Ishikawa (cell line): ENCODE results near the gene HTRA3.

Source experiments
- CEBPB ChIP-seq: IDR thresholded peaks from 2 replicates; pipeline ENCODE4 v1.6.1; 2012
- CREB1 ChIP-seq: IDR thresholded peaks from 2 replicates; pipeline ENCODE4 v1.6.1; 2012; ENCODE audit warnings: low read depth
- EGR1 ChIP-seq: IDR thresholded peaks from 2 replicates; pipeline ENCODE4 v1.6.1; 2012
- EP300 ChIP-seq: IDR thresholded peaks from 2 replicates; pipeline ENCODE4 v1.6.1; 2012; ENCODE audit warnings: borderline replicate concordance
- FOXM1 ChIP-seq: IDR thresholded peaks from 2 replicates; pipeline ENCODE4 v1.6.1; 2012; ENCODE audit warnings: low read depth, borderline replicate concordance
- MAX ChIP-seq: IDR thresholded peaks from 2 replicates; pipeline ENCODE4 v1.6.1; 2012
- NFIC ChIP-seq: IDR thresholded peaks from 2 replicates; pipeline ENCODE4 v1.6.1; 2012
- RAD21 ChIP-seq: IDR thresholded peaks from 2 replicates; pipeline ENCODE4 v1.6.1; 2012; ENCODE audit warnings: low read depth
- REST ChIP-seq: IDR thresholded peaks from 2 replicates; pipeline ENCODE4 v1.6.1; 2012; ENCODE audit warnings: low read depth, mild to moderate bottlenecking
- TAF1 ChIP-seq: IDR thresholded peaks from 2 replicates; pipeline ENCODE4 v1.6.1; 2012; ENCODE audit warnings: low read depth, mild to moderate bottlenecking
- TCF12 ChIP-seq: IDR thresholded peaks from 2 replicates; pipeline ENCODE4 v1.6.1; 2012; ENCODE audit warnings: low read depth
- TEAD4 ChIP-seq: IDR thresholded peaks from 2 replicates; pipeline ENCODE4 v1.6.1; 2012
- YY1 ChIP-seq: IDR thresholded peaks from 2 replicates; pipeline ENCODE4 v1.6.1; 2012; ENCODE audit warnings: low read depth
- ZBTB7A ChIP-seq: IDR thresholded peaks from 2 replicates; pipeline ENCODE4 v1.6.1; 2012; ENCODE audit warnings: low read depth
- TF ChIP-seq, protein P1 (sequence below): IDR thresholded peaks from 2 replicates; pipeline ENCODE4 v1.6.1; 2012

Gene HTRA3

DNA sequence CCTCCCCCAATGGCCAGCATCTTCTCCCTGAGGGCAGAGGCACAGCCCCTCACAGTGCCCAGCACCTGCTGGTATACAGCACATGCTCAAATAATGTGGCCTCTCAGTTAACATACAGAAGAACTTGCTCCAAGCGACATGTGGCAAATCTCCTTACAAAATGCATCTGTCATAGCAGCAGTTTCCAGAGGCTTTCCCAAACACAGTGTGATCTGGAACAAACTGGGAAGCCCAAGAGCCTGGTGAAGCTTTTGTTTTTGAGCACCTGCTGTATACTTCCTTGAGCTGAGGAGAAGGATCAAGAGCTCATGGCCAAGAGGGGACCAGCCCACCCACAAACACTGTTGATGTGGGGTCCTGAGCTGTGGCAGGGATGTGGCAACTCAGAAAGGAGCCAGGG is 34.8 kb upstream of the HTRA3 start:
- TF ChIP-seq TAF1 (no peak), EP300 (no peak), TEAD4 (no peak), RAD21 (no peak), CEBPB (no peak), NFIC (no peak), FOXM1 (no peak), CREB1 (no peak), EGR1 (no peak), ZBTB7A (no peak), YY1 (no peak), TCF12 (no peak), MAX (no peak), REST (no peak)
- TF ChIP-seq, protein P1, sequence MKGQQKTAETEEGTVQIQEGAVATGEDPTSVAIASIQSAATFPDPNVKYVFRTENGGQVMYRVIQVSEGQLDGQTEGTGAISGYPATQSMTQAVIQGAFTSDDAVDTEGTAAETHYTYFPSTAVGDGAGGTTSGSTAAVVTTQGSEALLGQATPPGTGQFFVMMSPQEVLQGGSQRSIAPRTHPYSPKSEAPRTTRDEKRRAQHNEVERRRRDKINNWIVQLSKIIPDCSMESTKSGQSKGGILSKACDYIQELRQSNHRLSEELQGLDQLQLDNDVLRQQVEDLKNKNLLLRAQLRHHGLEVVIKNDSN = no peak

DNA sequence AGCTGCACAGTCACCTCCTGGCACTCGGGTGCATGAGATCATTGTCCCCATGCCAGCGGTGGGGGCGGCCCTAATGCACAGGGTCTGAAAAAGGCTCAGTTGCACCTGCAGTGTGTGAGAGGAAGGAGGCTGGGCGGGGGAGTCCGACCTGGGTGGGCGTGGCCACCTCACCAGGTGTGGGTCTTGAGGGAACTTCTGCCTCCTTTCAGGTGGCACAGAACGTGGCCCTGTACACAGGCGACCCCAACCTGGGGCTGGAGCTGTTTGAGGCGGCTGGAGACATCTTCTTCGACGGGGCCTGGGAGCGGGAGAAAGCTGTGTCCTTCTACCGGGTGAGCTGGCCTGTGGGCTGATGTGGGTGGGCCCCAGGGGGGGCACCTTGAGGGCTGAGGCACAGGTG is 34.3 kb upstream of the HTRA3 start:
- TF ChIP-seq EGR1 (no peak), TEAD4 (no peak), TAF1 (no peak), CREB1 (no peak), RAD21 (no peak)
- TF ChIP-seq, protein P1 = no peak

GRCh38 chr4:8235686-8236085 is 33.9 kb upstream of the HTRA3 start:
- TF ChIP-seq NFIC (no peak), TCF12 (no peak), EP300 (no peak), CREB1 (no peak), TAF1 (no peak), EGR1 (no peak), ZBTB7A (no peak)

DNA sequence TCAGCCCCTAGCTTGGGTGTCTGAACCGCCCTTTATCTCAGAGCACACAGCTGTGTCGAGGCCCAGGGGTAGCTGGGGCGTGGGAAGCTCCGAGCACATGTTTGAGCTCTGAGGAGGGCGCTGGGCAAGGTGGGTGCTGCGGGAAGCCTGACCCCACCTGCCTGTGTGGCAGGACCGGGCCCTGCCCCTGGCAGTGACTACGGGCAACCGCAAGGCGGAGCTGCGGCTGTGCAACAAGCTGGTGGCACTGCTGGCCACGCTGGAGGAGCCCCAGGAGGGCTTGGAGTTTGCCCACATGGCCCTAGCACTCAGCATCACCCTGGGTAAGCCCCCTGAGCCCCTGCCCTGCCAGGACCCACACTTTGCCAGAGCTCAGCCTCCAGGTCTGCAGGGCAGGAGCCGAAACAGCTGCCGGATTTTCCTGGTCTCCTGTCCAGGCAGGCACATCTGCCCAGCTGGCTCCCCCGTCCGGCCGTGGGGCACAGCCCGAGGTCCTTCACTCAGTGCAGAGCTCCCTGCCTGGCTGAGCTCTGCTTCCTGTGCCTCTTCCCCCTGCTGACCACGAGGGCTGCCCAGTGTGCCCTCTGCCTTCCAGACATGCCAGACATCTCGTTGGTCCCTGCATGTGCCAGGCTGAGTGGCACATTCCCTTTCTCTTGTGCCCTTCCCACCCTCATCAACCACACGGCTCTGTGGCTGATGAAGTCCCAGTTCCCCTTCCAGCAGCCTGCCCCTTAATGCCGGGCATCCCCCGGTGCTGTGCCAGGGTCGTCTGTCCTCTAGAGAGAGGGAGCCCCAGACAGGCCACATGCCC is 33.2 kb upstream of the HTRA3 start:
- TF ChIP-seq TAF1 (no peak), TEAD4 (no peak), EGR1 (no peak), CEBPB (no peak), TCF12 (no peak), RAD21 (no peak), REST (no peak), FOXM1 (no peak), MAX (no peak), CREB1 (no peak), ZBTB7A (no peak), EP300 (no peak), YY1 (no peak), NFIC (no peak)
- TF ChIP-seq, protein P1 = no peak

GRCh38 chr4:8236920-8237195 is 32.7 kb upstream of the HTRA3 start:
- TF ChIP-seq TEAD4 (no peak), FOXM1 (no peak), CEBPB (no peak), YY1 (no peak)

DNA sequence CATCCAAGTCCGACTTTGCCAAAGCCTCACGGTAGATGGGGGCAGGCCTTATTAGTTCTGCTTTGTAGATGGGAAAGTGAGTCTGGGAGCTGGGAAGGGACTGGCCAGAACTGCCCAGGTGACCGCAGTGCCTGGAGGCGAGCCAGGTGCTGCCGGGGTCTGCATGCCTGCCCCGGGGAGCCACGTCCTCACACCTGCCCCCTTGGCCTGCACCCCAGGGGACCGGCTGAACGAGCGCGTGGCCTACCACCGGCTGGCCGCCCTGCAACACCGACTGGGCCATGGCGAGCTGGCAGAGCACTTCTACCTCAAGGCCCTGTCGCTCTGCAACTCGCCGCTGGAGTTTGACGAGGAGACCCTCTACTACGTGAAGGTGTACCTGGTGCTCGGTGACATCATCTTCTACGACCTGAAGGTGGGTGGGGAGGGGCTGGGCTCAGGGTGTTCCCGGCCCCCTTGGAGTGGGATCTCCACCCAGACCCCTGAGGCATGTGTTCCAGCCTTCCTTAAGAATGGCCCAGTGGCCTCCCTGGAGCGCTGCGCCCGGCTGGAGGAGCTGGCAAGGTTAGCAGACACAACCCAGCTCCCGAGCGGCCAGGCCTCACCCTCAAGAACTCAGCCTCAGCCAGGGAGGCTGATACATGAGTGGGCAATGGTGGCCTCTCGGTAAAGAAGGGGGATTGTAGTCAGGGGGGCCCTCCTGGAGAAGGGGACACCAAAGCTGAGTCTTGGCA is 32.1 kb upstream of the HTRA3 start:
- TF ChIP-seq YY1 (no peak), CEBPB (no peak), RAD21 (no peak), FOXM1 (no peak), NFIC (no peak), ZBTB7A (no peak), EGR1 (no peak), TEAD4 (no peak), REST (no peak), MAX (no peak), TAF1 (no peak), EP300 (no peak), TCF12 (no peak), CREB1 (no peak)
- TF ChIP-seq, protein P1 = no peak
